Endodermal cell (in vitro differentiated cells): ENCODE data around the gene TAX1BP1. TPM values are rescaled to one million over a fixed set of nuclear protein-coding genes. Genes with fewer than 3 reads are reported as not detected.

Experiments
- DNase-seq: peaks from one replicate; pipeline ENCODE4 v3.0.0-alpha.2; 2017
- H3K27ac ChIP-seq: 2 replicates; pipeline ENCODE4 v1.5.1; 2013; ENCODE audit warnings: mild to moderate bottlenecking, low read depth, low read length, moderate library complexity
- H3K27me3 ChIP-seq: 2 replicates; pipeline ENCODE4 v1.6.1; 2013; ENCODE audit warnings: mild to moderate bottlenecking, low read length, moderate library complexity; ENCODE audit not compliant: insufficient read depth, control insufficient read depth, poor library complexity, severe bottlenecking
- H3K36me3 ChIP-seq: 2 replicates; pipeline ENCODE4 v1.7.0; 2013; ENCODE audit warnings: mild to moderate bottlenecking, low read length, moderate library complexity; ENCODE audit not compliant: control insufficient read depth, insufficient read depth
- H3K4me1 ChIP-seq: one replicate; pipeline ENCODE4 v1.7.0; 2013; ENCODE audit warnings: low read length; ENCODE audit not compliant: control insufficient read depth, insufficient read depth
- H3K4me3 ChIP-seq: 2 replicates; pipeline ENCODE4 v1.5.1; 2013; ENCODE audit warnings: mild to moderate bottlenecking, low read length, moderate library complexity
- H3K9ac ChIP-seq: 2 replicates; pipeline ENCODE4 v1.6.1; 2013; ENCODE audit warnings: mild to moderate bottlenecking, low read length, moderate library complexity; ENCODE audit not compliant: poor library complexity, severe bottlenecking; ENCODE audit errors: extremely low read depth
- H3K9me3 ChIP-seq: 2 replicates; pipeline ENCODE4 v1.6.1; 2013; ENCODE audit warnings: mild to moderate bottlenecking, low read length, moderate library complexity; ENCODE audit not compliant: control insufficient read depth
- H3K27ac Mint-ChIP-seq: 2 replicates; pipeline ENCODE4 v1.8.0; 2020; ENCODE audit warnings: mixed read lengths
- H3K27me3 Mint-ChIP-seq: 2 replicates; pipeline ENCODE4 v1.8.0; 2021; ENCODE audit warnings: mild to moderate bottlenecking, mixed read lengths; ENCODE audit not compliant: insufficient read depth
- H3K36me3 Mint-ChIP-seq: 2 replicates; pipeline ENCODE4 v1.8.0; 2020; ENCODE audit warnings: low read depth, mixed read lengths
- H3K4me1 Mint-ChIP-seq: 2 replicates; pipeline ENCODE4 v1.8.0; 2020; ENCODE audit warnings: mixed read lengths
- H3K4me3 Mint-ChIP-seq: 2 replicates; pipeline ENCODE4 v1.8.0; 2020; ENCODE audit warnings: mild to moderate bottlenecking, moderate library complexity, mixed read lengths
- H3K9me3 Mint-ChIP-seq: 2 replicates; pipeline ENCODE4 v1.8.0; 2020; ENCODE audit warnings: mild to moderate bottlenecking, mixed read lengths
- WGBS, 2 experiments: methylation state at CpG; one replicate each; pipeline versions ENCODE4 v1.1.5 to v1.1.7; 2013; ENCODE audit warnings: missing lambda C conversion rate in 2 of 2, mixed read lengths in 1 of 2; ENCODE audit not compliant: insufficient coverage in 1 of 2, insufficient read length in 1 of 2; 5-methylcytosine and 5-hydroxymethylcytosine counted together
- total RNA-seq, 2 donors: library from RNA; stranded (reverse); fragmentation: NEBNext Ultra II Directional in 1 of 2; extraction: Animal tissue kit (Norgen Biotek cat#: 25700) in 1 of 2; gene quantifications; 2 replicates in 1 of 2; 3 replicates in 1 of 2; pipeline ENCODE4 v1.2.1, GENCODE V29; 2021
- TF ChIP-seq, protein P1 (sequence below): fragments of 200-600 bp; sonication (generic); conservative IDR thresholded peaks from 2 replicates; pipeline ENCODE4 v1.5.0; 2021; ENCODE audit warnings: antibody characterized with exemption, mild to moderate bottlenecking

Gene TAX1BP1
- total RNA-seq, 2 donors from 2014 or later = 100 to 114 TPM

DNA sequence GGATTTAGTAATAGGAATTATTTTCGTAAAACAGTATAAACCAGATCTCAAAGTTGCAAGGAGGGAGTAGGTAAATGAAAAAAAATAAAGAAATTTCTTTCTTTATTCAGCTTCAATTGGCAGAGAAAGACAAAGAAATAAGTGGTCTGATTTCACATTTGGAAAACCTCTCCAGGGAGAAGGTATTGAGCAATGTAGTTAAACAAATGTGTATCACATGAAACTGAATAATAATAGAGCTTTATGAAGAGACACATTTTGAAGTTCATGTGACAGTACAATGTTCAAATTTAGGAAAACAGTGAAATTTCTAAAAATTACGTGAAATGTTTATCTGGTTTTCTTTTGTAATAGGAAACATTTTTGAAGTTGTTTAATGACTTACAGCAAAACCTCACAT lies 63.0 kb downstream of the TAX1BP1 start:
- no peak overlapping the region for H3K4me3 Mint-ChIP-seq
- H3K27ac Mint-ChIP-seq = no peak overlapping the region
- Histone ChIP-seq H3K27me3 (no peaks in the 10 kb centered on the region), H3K9ac (no peak overlapping the region), H3K9me3 (no peaks in the 10 kb centered on the region), H3K4me3 (no peak overlapping the region), H3K36me3 (peaks cover 20% of the 10 kb centered on the region), H3K4me1 (no peaks in the 10 kb centered on the region), H3K27ac (no peak overlapping the region)
- no peak for DNase-seq
- H3K36me3 Mint-ChIP-seq = peaks cover 10% of the 10 kb centered on the region
- no peaks in the 10 kb centered on the region for H3K9me3 Mint-ChIP-seq
- no peaks in the 10 kb centered on the region for H3K4me1 Mint-ChIP-seq
- TF ChIP-seq, protein P1, sequence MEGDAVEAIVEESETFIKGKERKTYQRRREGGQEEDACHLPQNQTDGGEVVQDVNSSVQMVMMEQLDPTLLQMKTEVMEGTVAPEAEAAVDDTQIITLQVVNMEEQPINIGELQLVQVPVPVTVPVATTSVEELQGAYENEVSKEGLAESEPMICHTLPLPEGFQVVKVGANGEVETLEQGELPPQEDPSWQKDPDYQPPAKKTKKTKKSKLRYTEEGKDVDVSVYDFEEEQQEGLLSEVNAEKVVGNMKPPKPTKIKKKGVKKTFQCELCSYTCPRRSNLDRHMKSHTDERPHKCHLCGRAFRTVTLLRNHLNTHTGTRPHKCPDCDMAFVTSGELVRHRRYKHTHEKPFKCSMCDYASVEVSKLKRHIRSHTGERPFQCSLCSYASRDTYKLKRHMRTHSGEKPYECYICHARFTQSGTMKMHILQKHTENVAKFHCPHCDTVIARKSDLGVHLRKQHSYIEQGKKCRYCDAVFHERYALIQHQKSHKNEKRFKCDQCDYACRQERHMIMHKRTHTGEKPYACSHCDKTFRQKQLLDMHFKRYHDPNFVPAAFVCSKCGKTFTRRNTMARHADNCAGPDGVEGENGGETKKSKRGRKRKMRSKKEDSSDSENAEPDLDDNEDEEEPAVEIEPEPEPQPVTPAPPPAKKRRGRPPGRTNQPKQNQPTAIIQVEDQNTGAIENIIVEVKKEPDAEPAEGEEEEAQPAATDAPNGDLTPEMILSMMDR = no peak
- no peaks in the 10 kb centered on the region for H3K27me3 Mint-ChIP-seq
- 88 to 94% methylated on average over 1 to 2 of the region's 2 CpGs for WGBS, 2 experiments

DNA sequence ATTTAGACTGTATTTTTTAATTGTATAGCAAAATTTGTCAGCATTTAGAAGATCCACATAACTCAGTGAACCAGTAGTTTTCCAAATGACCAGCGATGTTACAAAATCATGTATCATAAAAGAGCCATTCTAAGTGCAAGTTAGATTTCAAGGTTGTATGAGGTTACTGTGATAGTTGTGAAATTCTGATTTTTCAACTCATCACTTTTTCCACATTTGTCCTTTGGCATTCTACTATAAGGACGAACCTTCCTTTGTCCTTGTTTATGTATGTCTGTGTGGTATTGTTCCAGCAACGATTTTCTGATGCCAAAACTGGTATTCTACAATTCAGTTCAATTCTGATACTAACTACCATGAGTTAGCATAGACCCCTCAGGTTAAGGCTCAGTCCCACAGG lies 64.2 kb downstream of the TAX1BP1 start:
- no peak overlapping the region for H3K4me3 ChIP-seq
- H3K27me3 ChIP-seq = no peaks in the 10 kb centered on the region
- no peaks in the 10 kb centered on the region for H3K9me3 ChIP-seq
- TF ChIP-seq, protein P1 = no peak
- peaks cover 12% of the 10 kb centered on the region for H3K36me3 ChIP-seq
- Mint-ChIP-seq H3K27me3 (no peaks in the 10 kb centered on the region), H3K4me1 (no peaks in the 10 kb centered on the region), H3K36me3 (peaks cover 6% of the 10 kb centered on the region), H3K27ac (no peak overlapping the region), H3K4me3 (no peak overlapping the region), H3K9me3 (no peaks in the 10 kb centered on the region)
- H3K27ac ChIP-seq = no peak overlapping the region
- no peak for DNase-seq
- H3K4me1 ChIP-seq = no peaks in the 10 kb centered on the region
- WGBS, 2 experiments = 100% methylated on average over 3 of the region's 3 CpGs; no CpG with 5 or more reads in 1 of the 2 experiments
- H3K9ac ChIP-seq = no peak overlapping the region

DNA sequence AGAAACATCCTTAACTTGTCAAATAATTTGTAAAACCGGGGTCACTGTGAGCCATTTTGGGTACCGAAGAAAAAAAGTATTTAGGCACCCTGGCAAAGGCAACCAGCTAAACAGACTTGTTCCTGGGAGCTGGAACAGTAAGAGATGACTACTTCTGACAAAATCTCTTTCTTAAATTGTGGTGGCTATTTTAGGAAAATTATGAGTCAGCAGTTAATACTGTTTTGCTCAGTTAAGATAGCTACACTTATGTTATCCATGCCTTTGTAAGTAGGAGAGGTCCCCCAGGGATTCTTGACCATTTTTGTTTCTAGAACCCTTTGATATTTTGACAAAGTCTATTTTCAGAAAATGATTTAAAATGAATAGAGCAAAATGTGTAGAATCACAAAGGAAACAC lies 68.7 kb downstream of the TAX1BP1 start:
- no peak overlapping the region for H3K9ac ChIP-seq

More for the DNA sequence above, 68.7 kb downstream of the TAX1BP1 start:
- 95 to 100% methylated on average over 2 of the region's 2 CpGs for WGBS, 2 experiments
- Mint-ChIP-seq H3K9me3 (no peaks in the 10 kb centered on the region), H3K4me1 (no peaks in the 10 kb centered on the region), H3K4me3 (no peak overlapping the region), H3K27ac (no peak overlapping the region), H3K27me3 (no peaks in the 10 kb centered on the region), H3K36me3 (peaks cover 9% of the 10 kb centered on the region)
- Histone ChIP-seq H3K36me3 (peaks cover 15% of the 10 kb centered on the region), H3K9me3 (peaks cover 4% of the 10 kb centered on the region), H3K4me3 (no peak overlapping the region), H3K4me1 (no peaks in the 10 kb centered on the region), H3K27ac (no peak overlapping the region), H3K27me3 (no peaks in the 10 kb centered on the region)
- TF ChIP-seq, protein P1 = no peak
- DNase-seq = no peak
